OCI-LY7 (cell line): ENCODE data around the gene C11orf58.

ENCODE experiments used
- EZH2phosphoT487 ChIP-seq: fragments of 200-600 bp; sonication (generic); IDR thresholded peaks from 2 replicates; pipeline ENCODE4 v1.6.1; 2018; ENCODE audit warnings: low read depth, borderline replicate concordance, mild to moderate bottlenecking, mixed run types, antibody characterized with exemption, low read length, moderate library complexity, mixed read lengths
- TF ChIP-seq, protein P1 (sequence below): fragments of 200-600 bp; sonication (generic); conservative IDR thresholded peaks from 2 replicates; pipeline ENCODE4 v1.5.1; 2014; ENCODE audit warnings: mild to moderate bottlenecking, antibody characterized with exemption, low read length, moderate library complexity, mixed read lengths

DNA sequence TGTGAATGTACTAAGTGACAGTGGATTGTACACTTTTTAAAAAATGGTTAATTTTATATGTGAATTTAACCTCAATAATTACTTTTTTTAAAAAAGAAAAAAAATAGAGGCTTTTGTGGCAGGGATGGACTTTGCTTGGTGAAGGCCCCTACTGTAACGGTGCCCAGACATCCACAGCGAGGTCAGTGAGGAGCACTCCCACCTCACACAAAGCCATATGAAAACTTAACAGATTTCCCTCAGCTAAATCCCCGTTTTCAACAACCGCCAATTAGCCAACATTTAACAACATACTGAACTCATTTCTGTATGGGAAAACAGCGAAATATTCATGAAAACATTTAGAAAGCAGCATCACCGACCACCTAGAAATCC lies 642 bp upstream of the C11orf58 start:
- TF ChIP-seq, protein P1, sequence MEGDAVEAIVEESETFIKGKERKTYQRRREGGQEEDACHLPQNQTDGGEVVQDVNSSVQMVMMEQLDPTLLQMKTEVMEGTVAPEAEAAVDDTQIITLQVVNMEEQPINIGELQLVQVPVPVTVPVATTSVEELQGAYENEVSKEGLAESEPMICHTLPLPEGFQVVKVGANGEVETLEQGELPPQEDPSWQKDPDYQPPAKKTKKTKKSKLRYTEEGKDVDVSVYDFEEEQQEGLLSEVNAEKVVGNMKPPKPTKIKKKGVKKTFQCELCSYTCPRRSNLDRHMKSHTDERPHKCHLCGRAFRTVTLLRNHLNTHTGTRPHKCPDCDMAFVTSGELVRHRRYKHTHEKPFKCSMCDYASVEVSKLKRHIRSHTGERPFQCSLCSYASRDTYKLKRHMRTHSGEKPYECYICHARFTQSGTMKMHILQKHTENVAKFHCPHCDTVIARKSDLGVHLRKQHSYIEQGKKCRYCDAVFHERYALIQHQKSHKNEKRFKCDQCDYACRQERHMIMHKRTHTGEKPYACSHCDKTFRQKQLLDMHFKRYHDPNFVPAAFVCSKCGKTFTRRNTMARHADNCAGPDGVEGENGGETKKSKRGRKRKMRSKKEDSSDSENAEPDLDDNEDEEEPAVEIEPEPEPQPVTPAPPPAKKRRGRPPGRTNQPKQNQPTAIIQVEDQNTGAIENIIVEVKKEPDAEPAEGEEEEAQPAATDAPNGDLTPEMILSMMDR = no peak
- no peak for TF ChIP-seq EZH2phosphoT487
